ENCODE measurements around the gene IGF1R.

Gene IGF1R

GRCh38 chr15:98914626-98915025 is 266.3 kb downstream of the IGF1R start:
- no peak for DNase-seq (ENCODE audit: low read depth)

DNA sequence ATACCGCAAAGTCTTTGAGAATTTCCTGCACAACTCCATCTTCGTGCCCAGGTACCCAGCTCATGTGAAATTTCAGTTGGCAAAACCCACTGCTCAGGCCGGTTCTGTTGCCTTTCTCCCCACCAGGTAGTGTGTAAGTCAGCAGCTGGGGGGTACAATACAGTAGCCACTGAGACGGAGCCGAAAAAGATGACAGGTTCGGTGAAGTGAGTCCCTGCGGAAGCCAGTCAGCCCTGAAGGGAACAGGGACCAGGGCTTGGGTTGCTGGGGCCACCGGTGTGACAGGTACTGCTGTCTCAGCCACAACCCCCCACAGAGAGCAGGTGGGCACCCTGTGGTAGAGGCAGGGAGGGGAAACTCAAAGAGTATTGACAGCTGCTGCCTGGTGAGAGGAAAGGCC is 268.5 kb downstream of the IGF1R start:
- DNase-seq (ENCODE audit: low read depth), result no peak

DNA sequence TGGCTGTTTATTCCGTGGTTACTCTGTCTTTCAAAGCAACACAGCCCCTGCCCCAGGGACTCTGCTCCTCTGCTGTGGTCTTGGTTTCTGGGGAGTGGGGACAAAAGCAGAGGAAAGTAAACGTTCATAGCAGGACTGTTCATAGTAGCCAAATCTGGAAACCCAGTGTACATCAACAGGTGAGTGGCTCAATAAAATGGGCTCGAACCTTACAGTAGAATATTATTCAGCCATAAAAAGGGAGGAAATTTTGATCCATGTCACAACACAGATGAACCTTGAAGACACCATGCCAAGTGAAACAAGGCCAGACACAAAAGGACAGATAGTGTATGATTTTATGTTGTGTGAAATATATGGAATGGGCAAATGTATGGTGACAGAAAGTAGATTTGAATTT is 269.1 kb downstream of the IGF1R start:
- DNase-seq (ENCODE audit: low read depth), result no peak

GRCh38 chr15:98920091-98920880 is 271.9 kb downstream of the IGF1R start:
- no peak for DNase-seq (ENCODE audit: low read depth)

DNA sequence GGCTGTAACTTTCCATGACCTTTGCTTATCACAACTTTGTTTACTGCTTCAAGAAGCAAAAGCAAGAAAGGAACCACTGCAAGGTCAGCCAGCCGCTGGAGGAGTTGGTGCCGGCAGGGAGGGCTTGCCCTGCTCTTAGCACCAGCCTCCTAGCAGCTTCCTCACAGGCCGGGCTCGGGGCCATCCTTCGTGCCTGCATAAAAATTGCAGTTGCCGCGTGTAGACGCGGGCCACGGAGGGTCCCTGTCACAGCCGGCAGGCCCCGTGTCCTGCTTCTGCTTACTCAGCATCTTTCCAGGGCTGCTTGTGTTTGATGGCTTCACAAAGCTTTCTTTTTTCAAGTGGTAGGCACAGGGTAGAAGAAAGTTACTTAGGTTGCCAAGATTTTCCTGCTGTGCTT is 274.8 kb downstream of the IGF1R start:
- no peak for DNase-seq (ENCODE audit: low read depth)

- DNase-seq (ENCODE audit: low read depth), result no peak
These were observed 275.2 kb downstream of the IGF1R start for GRCh38 chr15:98923579-98923978.

- DNase-seq (ENCODE audit: low read depth), result no peak
These were observed 276.2 kb downstream of the IGF1R start for GRCh38 chr15:98924401-98925049.

DNA sequence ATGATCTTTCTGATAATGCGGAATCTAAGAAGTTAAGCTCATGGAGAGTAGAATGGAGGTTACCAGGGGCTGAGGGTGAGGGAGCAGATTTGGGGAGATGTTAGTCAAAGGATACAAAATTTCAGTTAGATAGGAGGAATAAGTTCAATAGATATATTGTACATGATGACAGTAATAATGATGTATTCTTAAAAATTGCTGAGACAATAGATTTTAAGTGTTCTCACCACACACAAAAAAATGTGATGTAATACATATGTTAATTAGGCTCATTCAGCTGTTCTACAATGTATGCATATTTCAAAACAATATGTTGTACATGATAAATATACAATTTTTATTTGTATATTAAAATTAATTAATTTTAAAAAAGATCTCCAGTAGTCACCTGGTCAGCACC is 277.9 kb downstream of the IGF1R start:
- DNase-seq (ENCODE audit: low read depth), result no peak

- DNase-seq (ENCODE audit: low read depth), result no peak
These were observed 278.7 kb downstream of the IGF1R start for GRCh38 chr15:98927022-98927421.

DNA sequence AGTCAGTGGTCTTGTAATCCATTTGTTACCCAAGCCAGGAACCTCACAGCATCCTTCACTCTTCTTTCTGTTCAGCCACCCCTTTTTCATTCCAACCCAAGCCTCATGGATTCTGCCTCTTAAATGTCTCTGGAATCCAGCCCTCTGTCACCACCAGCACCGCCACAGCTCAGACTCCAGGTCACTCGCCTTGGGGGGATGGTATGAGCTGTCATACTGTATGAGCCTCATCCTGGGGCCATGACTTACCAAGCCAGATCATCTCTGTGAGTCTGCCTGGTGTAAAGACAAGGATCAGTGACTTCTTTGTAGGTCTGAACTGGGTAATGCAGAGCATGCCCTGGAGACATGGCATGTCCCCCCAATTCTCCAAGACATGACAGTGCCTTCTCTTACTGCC is 279.7 kb downstream of the IGF1R start:
- DNase-seq (ENCODE audit: low read depth), result no peak

DNA sequence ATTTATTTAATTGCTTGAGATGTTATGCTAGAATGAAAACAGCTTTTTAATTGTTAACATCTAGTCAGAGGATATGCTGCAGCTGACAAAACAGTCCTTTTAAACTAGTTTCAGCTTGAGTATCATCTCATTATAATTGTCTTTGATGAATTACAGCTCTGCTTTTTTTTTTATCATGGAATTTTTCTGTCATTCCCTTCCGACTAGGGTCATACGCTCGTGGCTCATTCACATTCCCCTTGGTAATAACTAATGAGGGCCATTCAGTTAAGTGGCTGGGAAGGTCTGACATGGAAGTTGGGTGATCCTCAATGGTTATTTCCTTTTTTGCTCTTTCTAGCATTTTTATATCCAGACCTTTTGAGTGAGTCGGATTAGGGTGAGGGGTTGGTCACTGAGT is 282.2 kb downstream of the IGF1R start:
- DNase-seq (ENCODE audit: low read depth), result no peak

GRCh38 chr15:98931004-98931403 is 282.7 kb downstream of the IGF1R start:
- DNase-seq (ENCODE audit: low read depth), result no peak

GRCh38 chr15:98933406-98933805 is 285.1 kb downstream of the IGF1R start:
- no peak for DNase-seq (ENCODE audit: low read depth)

- no peak for DNase-seq (ENCODE audit: low read depth)
These were observed 287.4 kb downstream of the IGF1R start for GRCh38 chr15:98935736-98936135.

- no peak for DNase-seq (ENCODE audit: low read depth)
These were observed 289.2 kb downstream of the IGF1R start for GRCh38 chr15:98937413-98938104.

DNA sequence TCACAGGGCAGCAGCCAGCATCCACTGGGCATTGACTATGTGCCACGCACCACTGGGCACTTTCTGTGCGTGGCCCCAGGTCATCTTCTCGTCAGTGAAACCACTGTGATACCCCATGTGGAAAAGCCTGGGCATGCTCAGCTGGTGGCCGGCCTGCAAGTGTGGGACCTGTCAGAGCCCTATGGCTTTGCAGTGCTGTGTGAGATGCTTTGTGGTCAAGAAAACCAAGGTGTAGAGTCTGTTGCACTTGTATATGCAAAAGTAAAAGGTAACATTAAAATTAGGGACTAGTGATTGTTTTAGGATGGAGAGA is 289.7 kb downstream of the IGF1R start:
- DNase-seq (ENCODE audit: low read depth), result no peak

DNA sequence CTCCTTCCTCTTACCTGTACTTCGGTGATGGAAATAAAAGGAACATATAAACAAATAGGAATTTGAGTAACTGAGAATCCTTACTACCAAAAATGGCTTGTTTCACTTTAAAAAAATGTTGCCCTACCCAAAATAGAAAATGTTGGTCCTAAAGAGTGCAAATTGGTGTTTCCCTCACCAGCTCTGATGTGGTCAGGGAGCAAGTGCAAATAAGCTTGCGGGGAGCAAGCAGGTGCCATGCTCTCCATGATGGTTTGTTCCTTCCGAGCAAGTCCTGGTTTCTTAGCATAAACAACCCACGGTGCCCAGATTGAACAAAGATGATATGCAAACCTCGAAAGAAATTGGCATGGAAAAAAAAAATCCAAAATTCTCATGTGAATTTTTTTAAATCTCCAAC is 290.5 kb downstream of the IGF1R start:
- DNase-seq (ENCODE audit: low read depth), result no peak

GRCh38 chr15:98939311-98940080 is 291.2 kb downstream of the IGF1R start:
- DNase-seq (ENCODE audit: low read depth), result no peak

DNA sequence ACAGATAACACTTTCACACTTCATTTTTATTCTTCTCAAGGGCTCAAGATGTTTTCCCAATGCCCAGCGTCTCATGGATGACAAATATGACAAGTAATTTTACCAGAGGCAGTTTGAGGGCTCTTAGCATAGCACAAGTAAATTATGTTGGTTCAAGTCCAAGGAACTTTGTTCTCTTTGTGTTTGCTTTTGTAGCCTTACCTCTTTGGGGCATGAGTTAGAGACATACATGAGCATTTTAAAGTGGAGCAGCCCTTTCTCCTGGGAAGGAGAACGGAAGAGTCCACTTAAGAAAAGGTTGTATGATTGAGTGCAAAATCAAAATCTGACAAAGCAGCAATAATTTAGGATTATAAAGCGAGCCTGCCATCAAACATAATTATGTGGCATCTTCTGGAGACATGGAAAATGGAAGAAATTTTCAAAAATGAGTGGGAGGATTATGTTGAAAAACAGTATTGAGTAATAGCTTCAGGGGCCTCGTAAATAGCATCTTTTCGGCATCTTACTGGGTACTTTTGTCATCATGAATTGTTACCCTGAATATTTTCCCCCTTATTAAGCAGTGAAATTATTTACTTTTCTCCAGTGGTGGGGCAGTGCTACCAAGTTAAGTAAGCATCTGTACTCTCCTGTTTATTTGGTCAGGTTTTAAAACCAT is 293.4 kb downstream of the IGF1R start:
- DNase-seq (ENCODE audit: low read depth), result no peak

DNA sequence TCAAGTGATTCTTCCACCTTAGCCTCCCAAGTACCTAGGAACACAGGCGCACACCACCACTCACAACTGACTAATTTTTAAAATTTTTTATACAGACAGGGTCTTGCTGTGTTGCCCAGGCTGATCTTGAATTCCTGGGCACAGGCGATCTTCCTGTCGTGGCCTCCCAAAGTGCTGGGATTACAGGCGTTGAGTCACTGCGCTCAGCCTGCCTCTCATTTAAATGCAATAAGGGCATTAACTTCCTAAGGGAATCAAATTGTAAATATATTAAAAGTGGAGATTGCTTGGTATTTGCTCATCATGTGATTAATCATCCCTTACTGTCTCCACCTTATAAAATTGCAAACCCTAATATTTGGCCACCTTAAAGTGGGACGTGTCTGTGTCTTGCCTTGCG is 294.1 kb downstream of the IGF1R start:
- DNase-seq (ENCODE audit: low read depth), result no peak

DNA sequence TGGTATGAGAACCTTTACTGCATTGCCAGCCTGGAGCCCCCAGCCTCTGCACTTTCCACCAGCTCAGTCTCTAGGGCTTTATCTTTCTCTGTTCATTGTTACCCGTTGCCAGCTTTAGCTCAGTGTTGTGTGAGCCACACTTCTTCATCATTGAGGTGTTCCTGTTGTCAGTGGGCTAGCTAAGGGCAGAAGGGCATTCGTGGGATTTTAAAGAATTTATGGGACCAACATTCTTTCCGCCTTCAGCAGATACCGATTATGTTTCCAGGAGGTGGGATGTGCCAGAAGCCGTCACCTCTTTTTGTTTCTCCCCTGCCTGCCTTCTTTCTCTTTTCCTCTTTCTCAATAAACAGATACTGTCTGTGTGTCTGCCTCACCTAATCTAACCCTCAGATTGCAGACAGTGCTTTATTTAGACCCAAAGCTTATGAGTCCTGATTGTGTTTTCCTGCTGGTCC is 294.7 kb downstream of the IGF1R start:
- no peak for DNase-seq (ENCODE audit: low read depth)

DNA sequence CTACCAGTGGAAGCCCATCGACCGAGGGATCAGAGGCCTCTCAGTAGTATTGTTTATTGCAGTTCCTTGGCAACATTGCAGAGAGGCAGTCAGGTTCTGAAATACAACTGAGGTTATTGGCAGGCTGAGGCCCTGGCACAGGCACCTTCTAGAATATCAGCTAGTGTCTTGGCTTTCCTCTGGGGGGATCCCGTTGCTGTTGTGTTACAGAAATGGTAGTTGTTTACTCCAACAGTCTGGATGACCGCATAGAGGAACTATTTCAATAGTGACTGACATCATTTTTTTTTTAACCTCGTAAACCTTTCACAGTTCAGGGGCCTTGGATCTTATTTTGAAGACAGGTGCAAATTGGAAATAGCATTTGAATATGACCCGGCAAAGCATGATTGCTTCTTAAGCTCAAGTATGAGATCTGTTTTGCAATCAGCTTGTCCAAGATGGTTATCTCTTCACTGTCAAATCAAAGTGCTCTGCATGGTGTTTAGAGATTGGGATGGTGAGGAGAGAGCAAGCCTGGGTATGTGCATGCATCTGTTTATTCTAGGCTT is 295.3 kb downstream of the IGF1R start:
- DNase-seq (ENCODE audit: low read depth), result no peak

All from activated gamma-delta T cell treated with anti-CD3 and anti-CD28 coated beads, Interleukin-2, amount 50 U/mL, for 16 hours (primary cell).